HuH-7 (cell line): ENCODE results near the gene ZNF846.
"Not testable (repeated sequence)": the region's sequence is repeated elsewhere in the genome, so short reads cannot be mapped to it uniquely, and the experiment has no call there.

Experiments used
- DNase-seq: peaks from one replicate; pipeline ENCODE4 v3.0.0; 2011; ENCODE audit warnings: low spot score

Gene ZNF846

GRCh38 chr19:9768175-9769112 lies at the start of gene ZNF846:
Gene ZNF846 (minus strand): TSS chr19:9768738. CDS start chr19:9764950, 3,788 bp downstream.
- peak; percentile 79 for DNase-seq

- no peak for DNase-seq
Observed at GRCh38 chr19:9818175-9818733, 49.7 kb upstream of the ZNF846 start.

- DNase-seq, result no peak
Observed at GRCh38 chr19:9811139-9811538, 42.6 kb upstream of the ZNF846 start.

GRCh38 chr19:9808855-9809824 lies 40.6 kb upstream of the ZNF846 start:
- no peak for DNase-seq

- no peak for DNase-seq
Observed at GRCh38 chr19:9806803-9807202, 38.3 kb upstream of the ZNF846 start.

- no peak for DNase-seq
Observed at GRCh38 chr19:9801976-9802375, 33.4 kb upstream of the ZNF846 start.

GRCh38 chr19:9799162-9799561 lies 30.6 kb upstream of the ZNF846 start:
- DNase-seq, result no peak

GRCh38 chr19:9797871-9798270 lies 29.3 kb upstream of the ZNF846 start:
- DNase-seq, result no peak

GRCh38 chr19:9796113-9796773 lies 27.7 kb upstream of the ZNF846 start:
- DNase-seq, result peak; percentile 59

GRCh38 chr19:9793071-9793591 lies 24.6 kb upstream of the ZNF846 start:
- DNase-seq, result no peak

GRCh38 chr19:9792206-9793070 lies 23.9 kb upstream of the ZNF846 start:
- peak; percentile 37 for DNase-seq

- DNase-seq, result peak; percentile 49
Observed at GRCh38 chr19:9791552-9792205, 23.1 kb upstream of the ZNF846 start.

GRCh38 chr19:9791073-9791367 lies 22.5 kb upstream of the ZNF846 start:
- DNase-seq, result not testable (repeated sequence)

- DNase-seq, result not testable (repeated sequence)
Observed at GRCh38 chr19:9789579-9789978, 21.0 kb upstream of the ZNF846 start.

- DNase-seq, result no peak
Observed at GRCh38 chr19:9789066-9789465, 20.5 kb upstream of the ZNF846 start.

- not testable (repeated sequence) for DNase-seq
Observed at GRCh38 chr19:9788604-9789003, 20.1 kb upstream of the ZNF846 start.

GRCh38 chr19:9786819-9787218 lies 18.3 kb upstream of the ZNF846 start:
- DNase-seq, result no peak

- no peak for DNase-seq
Observed at GRCh38 chr19:9786342-9786741, 17.8 kb upstream of the ZNF846 start.

- peak; percentile 86 for DNase-seq
Observed at GRCh38 chr19:9785367-9786331, 17.1 kb upstream of the ZNF846 start.
